Ovary (tissue), 3 donors: ENCODE measurements around the gene UST.
"Not testable (repeated sequence)": the region's sequence is repeated elsewhere in the genome, so short reads cannot be mapped to it uniquely, and the experiment has no call there.

Experiments used
- CTCF ChIP-seq, 3 donors: fragments of 450-650 bp in 2 of 3; fragments of 200-600 bp in 1 of 3; IDR thresholded peaks; one replicate each; pipeline versions ENCODE4 v1.5.1 to v1.8.0; 2016 to 2022; ENCODE audit warnings: antibody characterized with exemption in 3 of 3, mild to moderate bottlenecking in 1 of 3
- EP300 ChIP-seq: sonication (generic); formaldehyde crosslinking; IDR thresholded peaks from one replicate; pipeline ENCODE4 v1.6.1; 2017; ENCODE audit warnings: antibody characterized with exemption
- POLR2A ChIP-seq: fragments of 450-650 bp; IDR thresholded peaks from one replicate; pipeline ENCODE4 v1.6.1; 2017; ENCODE audit warnings: antibody characterized with exemption, mild to moderate bottlenecking, moderate library complexity
- donor health status: DM: no; HTN: no; CAD: no.

- TF ChIP-seq CTCF (IDR thresholded peaks at IDR 0.05); EP300; POLR2A: not testable (repeated sequence)
Observed at GRCh38 chr6:148764259-148765020, 17.6 kb downstream of the UST start.
